Bronchial epithelial cell (primary cell): ENCODE results near the gene RACGAP1. TPM values are rescaled to one million over a fixed set of nuclear protein-coding genes. Genes with fewer than 3 reads are reported as not detected.

Experiments
- DNase-seq: peaks from one replicate; pipeline ENCODE4 v3.0.0-alpha.2; 2010; ENCODE audit warnings: low read depth
- FAIRE-seq: peaks from 2 replicates; lab custom pipeline; 2011; peaks lifted over from hg19 to GRCh38; lab: Jason Lieb, UNC
- H3K27me3 ChIP-seq: 2 replicates; pipeline ENCODE4 v1.5.1; 2011; ENCODE audit warnings: low read length; ENCODE audit not compliant: control insufficient read depth, insufficient read depth
- H3K36me3 ChIP-seq: 2 replicates; pipeline ENCODE4 v1.5.1; 2011; ENCODE audit warnings: low read length; ENCODE audit not compliant: control insufficient read depth, insufficient read depth
- H3K4me3 ChIP-seq: 2 replicates; pipeline ENCODE4 v1.5.1; 2011; ENCODE audit warnings: mild to moderate bottlenecking, low read depth, low read length, control low read depth
- total RNA-seq: library from RNA; depleted of rRNA; stranded (reverse); fragments of >200 nt; gene quantifications from 2 replicates; pipeline ENCODE4 v1.2.1, GENCODE V29; 2014
- TF ChIP-seq, protein P1 (sequence below): IDR thresholded peaks from 2 replicates; pipeline ENCODE4 v1.5.1; 2011; ENCODE audit warnings: mild to moderate bottlenecking, moderate library complexity, low read length, control low read depth, inconsistent platforms; ENCODE audit not compliant: insufficient read depth, severe bottlenecking

Gene RACGAP1
- total RNA-seq, 1 donor from 2014 or later: 11.3 TPM

DNA sequence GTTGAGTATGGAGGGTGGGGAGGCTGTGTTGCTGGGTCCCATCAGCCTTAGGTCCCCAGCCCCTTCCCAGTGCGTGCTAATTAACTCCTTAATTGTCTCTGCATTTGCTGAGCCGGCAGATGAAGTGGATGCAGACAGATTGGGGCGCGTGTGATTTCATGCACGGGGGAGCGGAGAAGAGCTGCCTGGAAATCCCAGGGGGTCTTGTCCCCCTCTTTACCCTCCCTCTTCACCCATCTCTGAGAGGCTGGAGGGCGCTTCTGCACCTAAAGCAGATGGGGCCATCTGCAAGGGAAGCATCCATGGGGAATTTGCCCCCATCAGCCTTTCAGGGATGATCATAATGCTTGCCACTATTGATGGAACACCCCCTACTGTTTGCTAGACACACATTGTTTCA, 27.7 kb upstream of the RACGAP1 start:
- TF ChIP-seq, protein P1, sequence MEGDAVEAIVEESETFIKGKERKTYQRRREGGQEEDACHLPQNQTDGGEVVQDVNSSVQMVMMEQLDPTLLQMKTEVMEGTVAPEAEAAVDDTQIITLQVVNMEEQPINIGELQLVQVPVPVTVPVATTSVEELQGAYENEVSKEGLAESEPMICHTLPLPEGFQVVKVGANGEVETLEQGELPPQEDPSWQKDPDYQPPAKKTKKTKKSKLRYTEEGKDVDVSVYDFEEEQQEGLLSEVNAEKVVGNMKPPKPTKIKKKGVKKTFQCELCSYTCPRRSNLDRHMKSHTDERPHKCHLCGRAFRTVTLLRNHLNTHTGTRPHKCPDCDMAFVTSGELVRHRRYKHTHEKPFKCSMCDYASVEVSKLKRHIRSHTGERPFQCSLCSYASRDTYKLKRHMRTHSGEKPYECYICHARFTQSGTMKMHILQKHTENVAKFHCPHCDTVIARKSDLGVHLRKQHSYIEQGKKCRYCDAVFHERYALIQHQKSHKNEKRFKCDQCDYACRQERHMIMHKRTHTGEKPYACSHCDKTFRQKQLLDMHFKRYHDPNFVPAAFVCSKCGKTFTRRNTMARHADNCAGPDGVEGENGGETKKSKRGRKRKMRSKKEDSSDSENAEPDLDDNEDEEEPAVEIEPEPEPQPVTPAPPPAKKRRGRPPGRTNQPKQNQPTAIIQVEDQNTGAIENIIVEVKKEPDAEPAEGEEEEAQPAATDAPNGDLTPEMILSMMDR: no peak
- no peak for DNase-seq
- no peak for FAIRE-seq
- no peaks in the 10 kb centered on the region for H3K36me3 ChIP-seq
- H3K27me3 ChIP-seq: peaks cover 2% of the 10 kb centered on the region
- no peak overlapping the region for H3K4me3 ChIP-seq

DNA sequence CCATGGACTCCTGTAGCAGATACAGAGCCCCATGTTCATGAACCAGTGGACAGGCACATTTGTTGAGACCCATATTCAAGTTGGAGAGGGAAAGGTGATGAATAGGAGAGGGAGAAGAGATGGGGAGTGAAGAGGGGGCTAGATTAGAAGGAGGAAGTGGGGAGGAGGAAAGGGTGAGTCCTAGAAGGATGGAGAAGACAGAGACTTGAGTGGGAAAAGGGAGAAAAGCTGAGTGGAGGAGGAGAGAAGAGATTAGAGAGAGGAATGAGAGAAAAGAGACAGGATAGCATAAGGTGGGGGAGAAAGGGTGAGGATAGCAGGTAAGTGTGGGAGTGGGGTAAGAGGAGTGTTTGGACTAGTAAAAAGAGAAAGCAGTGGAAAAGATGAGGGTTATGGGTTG, 27.2 kb upstream of the RACGAP1 start:
- H3K27me3 ChIP-seq: peaks cover 2% of the 10 kb centered on the region
- no peak for DNase-seq

DNA sequence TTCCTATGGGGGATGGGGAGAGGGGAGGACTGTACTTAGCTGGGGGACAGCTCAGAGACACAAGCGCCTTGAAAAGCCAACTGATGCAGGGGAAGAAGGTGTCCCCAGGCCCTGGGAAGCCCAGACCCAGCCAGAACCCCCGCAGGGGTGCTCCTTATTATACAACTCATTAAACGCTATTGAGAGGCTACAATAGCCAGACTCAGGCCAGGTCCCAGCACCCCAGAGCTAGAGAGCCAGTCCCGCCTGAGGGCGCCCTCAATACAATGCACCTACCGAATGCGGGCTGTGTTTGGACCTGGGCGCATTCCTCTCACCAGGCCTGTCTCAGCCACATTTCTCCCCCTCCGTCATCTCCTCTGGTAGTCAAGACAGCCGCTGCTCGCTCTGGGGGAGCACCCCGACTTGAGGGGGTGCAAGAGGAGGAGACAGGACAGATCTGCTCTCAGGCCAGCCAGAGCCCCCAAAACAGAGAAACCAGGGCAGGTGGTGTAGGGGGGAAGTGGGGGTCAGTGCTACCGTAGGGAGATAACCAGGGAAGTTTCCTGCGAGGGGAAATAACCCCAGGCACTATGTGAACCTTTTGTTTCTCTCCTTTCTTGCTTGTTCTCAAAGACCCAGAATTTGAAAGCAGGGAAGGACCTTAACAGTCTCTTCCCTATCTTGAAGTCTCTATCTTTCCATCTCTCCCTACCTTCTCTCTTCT, 26.0 kb upstream of the RACGAP1 start:
- H3K4me3 ChIP-seq: no peak overlapping the region
- H3K27me3 ChIP-seq: peaks cover 2% of the 10 kb centered on the region
- FAIRE-seq (no peak), DNase-seq (no peak)
- H3K36me3 ChIP-seq: no peaks in the 10 kb centered on the region
- TF ChIP-seq, protein P1: no peak

More for the DNA sequence above, 27.2 kb upstream of the RACGAP1 start:
- no peaks in the 10 kb centered on the region for H3K36me3 ChIP-seq
- no peak overlapping the region for H3K4me3 ChIP-seq
- TF ChIP-seq, protein P1: no peak
- no peak for FAIRE-seq

DNA sequence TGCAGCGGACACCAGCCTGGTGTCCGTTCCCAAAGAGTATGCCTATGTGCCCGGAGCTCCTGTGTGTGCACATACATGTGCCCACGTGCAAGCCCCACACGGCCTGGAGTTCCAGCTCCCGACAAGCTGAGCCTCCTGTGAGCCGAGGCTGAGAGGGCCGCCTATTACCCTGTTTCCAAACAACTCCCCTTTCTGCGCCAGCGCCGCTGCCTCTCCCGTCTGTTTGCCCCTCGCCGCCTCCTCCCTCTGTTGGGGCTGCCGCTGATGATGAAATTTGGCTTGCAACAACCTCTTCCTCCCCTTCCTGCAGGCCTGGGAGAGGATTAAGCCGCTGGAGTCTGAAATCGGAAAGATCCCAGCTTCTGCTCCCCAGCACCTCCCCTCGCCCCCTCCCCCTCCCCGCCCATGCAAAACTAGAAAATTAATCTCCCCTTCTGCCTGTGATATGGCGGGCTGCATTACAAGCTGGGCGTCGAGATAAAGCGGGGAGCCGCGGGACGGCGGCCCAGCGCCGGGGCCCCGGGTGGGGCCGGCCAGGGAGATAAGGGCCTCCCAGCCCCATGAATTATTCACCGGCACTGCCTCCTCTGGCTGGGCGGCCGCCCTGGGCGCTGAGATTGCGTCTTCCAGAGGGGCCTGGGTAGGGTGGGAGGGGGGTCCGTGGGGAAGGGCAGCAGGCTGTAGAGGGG, 25.3 kb upstream of the RACGAP1 start:
- Histone ChIP-seq H3K27me3 (peaks cover 2% of the 10 kb centered on the region), H3K36me3 (no peaks in the 10 kb centered on the region), H3K4me3 (peak overlapping the region; percentile 32)
- no peak for FAIRE-seq
- TF ChIP-seq, protein P1: no peak
- peak; percentile 33 for DNase-seq

DNA sequence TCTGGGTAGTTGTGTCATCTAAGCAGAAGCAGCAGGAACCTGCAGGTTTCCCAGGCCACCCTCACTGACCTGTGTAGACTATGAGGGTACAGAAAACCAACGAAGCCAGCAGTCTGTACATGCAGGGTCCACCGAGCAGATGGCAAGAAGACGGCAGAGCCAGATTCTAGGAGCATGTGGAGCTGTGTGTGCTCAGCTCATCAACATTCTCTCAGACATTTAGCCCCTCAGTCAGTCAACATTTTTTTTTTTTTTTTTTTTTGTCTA, 24.8 kb upstream of the RACGAP1 start:
- TF ChIP-seq, protein P1: no peak
- H3K27me3 ChIP-seq: peaks cover 2% of the 10 kb centered on the region
- no peak for DNase-seq
- no peaks in the 10 kb centered on the region for H3K36me3 ChIP-seq
- no peak overlapping the region for H3K4me3 ChIP-seq
- FAIRE-seq: no peak
